ENCODE measurements around the gene MRPS11.
"Not testable (repeated sequence)": the region's sequence is repeated elsewhere in the genome, so short reads cannot be mapped to it uniquely, and the experiment has no call there.

MRPS11 gene

GRCh38 chr15:88456733-88457132, 10.8 kb upstream of the MRPS11 start:
- DNase-seq = no peak

GRCh38 chr15:88463870-88464532, 3.5 kb upstream of the MRPS11 start:
- no peak for DNase-seq

- no peak for DNase-seq
Observed at GRCh38 chr15:88465633-88466224, 1.8 kb upstream of the MRPS11 start.

- no peak for DNase-seq
Observed at GRCh38 chr15:88467935-88468528, 524 bp downstream of the MRPS11 start.

- DNase-seq = not testable (repeated sequence)
Observed at GRCh38 chr15:88468721-88469120, 1.2 kb downstream of the MRPS11 start.

GRCh38 chr15:88469321-88469720, 1.8 kb downstream of the MRPS11 start:
- DNase-seq = no peak

GRCh38 chr15:88470625-88471372, 3.3 kb downstream of the MRPS11 start:
- DNase-seq = no peak

- DNase-seq = no peak
Observed at GRCh38 chr15:88472225-88472624, 4.7 kb downstream of the MRPS11 start.

- not testable (repeated sequence) for DNase-seq
Observed at GRCh38 chr15:88473661-88474293, 6.3 kb downstream of the MRPS11 start.

GRCh38 chr15:88476635-88477060, 9.1 kb downstream of the MRPS11 start:
- DNase-seq = peak; percentile 62

GRCh38 chr15:88477126-88477525, 9.6 kb downstream of the MRPS11 start:
- DNase-seq = no peak

GRCh38 chr15:88477904-88478303, 10.4 kb downstream of the MRPS11 start:
- DNase-seq = no peak

- DNase-seq = no peak
Observed at GRCh38 chr15:88479169-88479568, 11.7 kb downstream of the MRPS11 start.

- no peak for DNase-seq
Observed at GRCh38 chr15:88480981-88481380, 13.5 kb downstream of the MRPS11 start.

- DNase-seq = no peak
Observed at GRCh38 chr15:88482263-88482662, 14.8 kb downstream of the MRPS11 start.

GRCh38 chr15:88484682-88485331, 17.3 kb downstream of the MRPS11 start:
- DNase-seq = no peak

GRCh38 chr15:88487178-88487795, 19.8 kb downstream of the MRPS11 start:
- DNase-seq = no peak

GRCh38 chr15:88487796-88488523, 20.5 kb downstream of the MRPS11 start:
- no peak for DNase-seq

GRCh38 chr15:88489321-88489720, 21.8 kb downstream of the MRPS11 start:
- DNase-seq = no peak

- no peak for DNase-seq
Observed at GRCh38 chr15:88490036-88490435, 22.5 kb downstream of the MRPS11 start.

GRCh38 chr15:88491158-88491557, 23.6 kb downstream of the MRPS11 start:
- DNase-seq = peak; percentile 23
